Coronary artery (tissue), 2 donors: ENCODE measurements around the gene NR4A3.

Source experiments
- DNase-seq: peaks from one replicate; pipeline ENCODE4 v3.0.0-alpha.2; 2017; ENCODE audit warnings: low spot score
- H3K27ac ChIP-seq, 2 donors: fragments of 200-600 bp; sonication (generic); one replicate each; pipeline ENCODE4 v1.5.1; 2016 to 2019
- H3K4me3 ChIP-seq: fragments of 200-600 bp; sonication (generic); 2 replicates; pipeline ENCODE4 v1.5.1; 2016; ENCODE audit warnings: mild to moderate bottlenecking, moderate library complexity
- TF ChIP-seq, protein P1 (sequence below): fragments of 200-600 bp; sonication (generic); IDR thresholded peaks from one replicate; pipeline ENCODE4 v1.5.1; 2019; ENCODE audit warnings: antibody characterized with exemption

NR4A3 gene

GRCh38 chr9:99870126-99870525, 48.4 kb downstream of the NR4A3 start:
- no peak overlapping the region for H3K27ac ChIP-seq
- TF ChIP-seq, protein P1, sequence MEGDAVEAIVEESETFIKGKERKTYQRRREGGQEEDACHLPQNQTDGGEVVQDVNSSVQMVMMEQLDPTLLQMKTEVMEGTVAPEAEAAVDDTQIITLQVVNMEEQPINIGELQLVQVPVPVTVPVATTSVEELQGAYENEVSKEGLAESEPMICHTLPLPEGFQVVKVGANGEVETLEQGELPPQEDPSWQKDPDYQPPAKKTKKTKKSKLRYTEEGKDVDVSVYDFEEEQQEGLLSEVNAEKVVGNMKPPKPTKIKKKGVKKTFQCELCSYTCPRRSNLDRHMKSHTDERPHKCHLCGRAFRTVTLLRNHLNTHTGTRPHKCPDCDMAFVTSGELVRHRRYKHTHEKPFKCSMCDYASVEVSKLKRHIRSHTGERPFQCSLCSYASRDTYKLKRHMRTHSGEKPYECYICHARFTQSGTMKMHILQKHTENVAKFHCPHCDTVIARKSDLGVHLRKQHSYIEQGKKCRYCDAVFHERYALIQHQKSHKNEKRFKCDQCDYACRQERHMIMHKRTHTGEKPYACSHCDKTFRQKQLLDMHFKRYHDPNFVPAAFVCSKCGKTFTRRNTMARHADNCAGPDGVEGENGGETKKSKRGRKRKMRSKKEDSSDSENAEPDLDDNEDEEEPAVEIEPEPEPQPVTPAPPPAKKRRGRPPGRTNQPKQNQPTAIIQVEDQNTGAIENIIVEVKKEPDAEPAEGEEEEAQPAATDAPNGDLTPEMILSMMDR = no peak
- no peak for DNase-seq
- no peak overlapping the region for H3K4me3 ChIP-seq

DNA sequence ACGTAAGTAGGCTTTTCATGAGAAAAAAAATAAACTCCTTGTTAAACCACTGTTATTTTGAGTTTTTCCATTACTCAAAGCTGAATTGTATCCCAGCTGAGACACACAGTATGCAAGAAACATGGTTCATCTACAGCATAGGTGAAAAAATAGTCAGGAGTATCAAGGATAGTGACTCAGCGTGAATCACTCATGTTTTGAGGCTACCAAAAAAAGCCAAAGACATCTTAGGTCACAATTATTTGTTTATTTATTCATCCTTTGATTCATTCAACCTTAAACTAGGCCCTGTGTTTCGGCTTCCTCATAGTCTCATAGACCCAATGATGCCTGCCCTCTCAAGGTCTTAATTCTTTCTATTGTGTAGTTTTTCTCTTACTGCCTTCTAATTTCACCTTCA, 51.8 kb downstream of the NR4A3 start:
- no peak for DNase-seq
- no peak overlapping the region for H3K4me3 ChIP-seq
- TF ChIP-seq, protein P1 = no peak
- H3K27ac ChIP-seq = no peak overlapping the region

GRCh38 chr9:99873943-99874584, 52.4 kb downstream of the NR4A3 start:
- DNase-seq = no peak
- TF ChIP-seq, protein P1 = no peak
- Histone ChIP-seq H3K4me3 (no peak overlapping the region), H3K27ac (no peak overlapping the region)

DNA sequence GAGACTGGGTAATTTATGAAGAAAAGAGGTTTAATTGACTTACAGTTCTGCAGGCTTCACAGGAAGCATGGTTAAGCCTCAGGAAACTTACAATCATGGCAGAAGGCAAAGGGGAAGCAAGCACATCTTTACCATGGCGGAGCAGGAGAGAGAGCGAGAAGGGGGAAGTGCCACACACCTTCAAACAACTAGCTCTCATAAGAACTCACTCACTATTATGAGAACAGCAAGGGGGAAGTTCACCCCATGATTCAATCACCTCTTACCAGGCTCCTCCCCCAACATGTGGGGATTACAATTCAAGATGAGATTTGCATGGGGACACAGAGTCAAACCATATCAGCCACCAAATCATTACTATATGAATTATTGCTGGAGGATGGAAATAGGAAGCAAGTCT, 54.5 kb downstream of the NR4A3 start:
- Histone ChIP-seq H3K27ac (no peak overlapping the region), H3K4me3 (no peak overlapping the region)
- DNase-seq = no peak
- TF ChIP-seq, protein P1 = no peak

DNA sequence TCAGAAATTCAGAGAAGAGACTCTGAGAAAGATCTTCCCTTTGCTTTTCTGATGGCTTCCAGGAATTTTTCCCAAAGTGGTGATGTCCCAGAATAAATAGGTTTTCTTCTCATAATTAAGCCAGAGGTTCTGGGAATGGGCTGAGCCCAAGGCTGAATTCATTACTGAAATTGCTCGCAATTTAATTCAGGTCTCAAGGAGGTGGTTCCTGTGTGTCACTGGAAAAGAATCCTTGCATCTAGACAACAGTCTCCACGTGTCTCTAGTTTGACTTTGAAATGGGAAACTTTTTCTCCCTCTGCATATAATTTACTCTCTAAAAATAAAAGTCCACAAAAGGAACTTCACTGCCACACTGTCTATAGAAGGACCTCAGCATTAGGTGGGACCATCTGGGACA, 57.0 kb downstream of the NR4A3 start:
- H3K27ac ChIP-seq = no peak overlapping the region
- DNase-seq = no peak
- H3K4me3 ChIP-seq = no peak overlapping the region
- TF ChIP-seq, protein P1 = no peak

GRCh38 chr9:99881769-99882168, 60.1 kb downstream of the NR4A3 start:
- TF ChIP-seq, protein P1 = no peak
- no peak for DNase-seq
- Histone ChIP-seq H3K4me3 (no peak overlapping the region), H3K27ac (no peak overlapping the region)

GRCh38 chr9:99885747-99886146, 64.1 kb downstream of the NR4A3 start:
- H3K27ac ChIP-seq = no peak overlapping the region
- H3K4me3 ChIP-seq = no peak overlapping the region
- no peak for DNase-seq
- TF ChIP-seq, protein P1 = no peak
